H9 (cell line): ENCODE data around the gene ATXN7. TPM values are rescaled to one million over a fixed set of nuclear protein-coding genes. Genes with fewer than 3 reads are reported as not detected.

ENCODE experiments used
- DNase-seq: peaks from one replicate; pipeline ENCODE4 v3.0.0-alpha.2; 2017
- H2AFZ ChIP-seq: one replicate; pipeline ENCODE4 v1.6.1; 2013; ENCODE audit warnings: mild to moderate bottlenecking, low read length, control low read depth, moderate library complexity
- H2AK5ac ChIP-seq: 2 replicates; pipeline ENCODE4 v1.6.1; 2013; ENCODE audit warnings: low read length, control low read depth, mixed read lengths; ENCODE audit not compliant: insufficient read length
- H2BK120ac ChIP-seq: one replicate; pipeline ENCODE4 v1.6.1; 2013; ENCODE audit warnings: low read depth, mild to moderate bottlenecking, low read length, control low read depth, inconsistent platforms; ENCODE audit not compliant: poor library complexity, severe bottlenecking
- H2BK12ac ChIP-seq: 2 replicates; pipeline ENCODE4 v1.6.1; 2013; ENCODE audit warnings: low read length, control low read depth, mixed read lengths, low read depth; ENCODE audit not compliant: insufficient read length
- H2BK15ac ChIP-seq: 2 replicates; pipeline ENCODE4 v1.6.1; 2013; ENCODE audit warnings: low read depth, low read length, control low read depth
- H2BK20ac ChIP-seq: one replicate; pipeline ENCODE4 v1.6.1; 2013; ENCODE audit warnings: low read depth, mild to moderate bottlenecking, low read length, control low read depth, inconsistent platforms; ENCODE audit not compliant: poor library complexity, severe bottlenecking
- H2BK5ac ChIP-seq: 2 replicates; pipeline ENCODE4 v1.6.1; 2013; ENCODE audit warnings: low read length, control low read depth, mixed read lengths; ENCODE audit not compliant: insufficient read length
- H3K14ac ChIP-seq: 2 replicates; pipeline ENCODE4 v1.6.1; 2013; ENCODE audit warnings: low read length, control low read depth; ENCODE audit not compliant: insufficient read depth
- H3K18ac ChIP-seq: 2 replicates; pipeline ENCODE4 v1.6.1; 2013; ENCODE audit warnings: low read depth, mild to moderate bottlenecking, mixed read lengths, low read length, control low read depth; ENCODE audit not compliant: insufficient read length
- H3K23ac ChIP-seq: 2 replicates; pipeline ENCODE4 v1.6.1; 2013; ENCODE audit warnings: low read length, control low read depth, mixed read lengths, low read depth; ENCODE audit not compliant: insufficient read length
- H3K23me2 ChIP-seq: 2 replicates; pipeline ENCODE4 v1.6.1; 2013; ENCODE audit warnings: low read depth, mild to moderate bottlenecking, mixed read lengths, low read length, control low read depth; ENCODE audit not compliant: insufficient read length, poor library complexity, severe bottlenecking
- H3K27ac ChIP-seq: 2 replicates; pipeline ENCODE4 v1.5.1; 2013; ENCODE audit warnings: low read length, control low read depth, mixed read lengths, low read depth; ENCODE audit not compliant: insufficient read length
- H3K27me3 ChIP-seq: 2 replicates; pipeline ENCODE4 v1.6.1; 2013; ENCODE audit warnings: low read length, control low read depth, inconsistent platforms; ENCODE audit not compliant: insufficient read depth
- H3K4ac ChIP-seq: 2 replicates; pipeline ENCODE4 v1.6.1; 2013; ENCODE audit warnings: low read depth, mild to moderate bottlenecking, control low read depth, inconsistent platforms, low read length, moderate library complexity
- H3K4me1 ChIP-seq: 2 replicates; pipeline ENCODE4 v1.6.1; 2013; ENCODE audit warnings: low read length, control low read depth, inconsistent platforms; ENCODE audit not compliant: insufficient read depth
- H3K4me2 ChIP-seq: 2 replicates; pipeline ENCODE4 v1.6.1; 2013; ENCODE audit warnings: low read length, control low read depth, mixed read lengths; ENCODE audit not compliant: insufficient read length, insufficient read depth
- H3K56ac ChIP-seq: 2 replicates; pipeline ENCODE4 v1.6.1; 2013; ENCODE audit warnings: low read depth, mild to moderate bottlenecking, mixed read lengths, low read length, control low read depth; ENCODE audit not compliant: insufficient read length
- H3K79me1 ChIP-seq: 2 replicates; pipeline ENCODE4 v1.6.1; 2013; ENCODE audit warnings: low read depth, mild to moderate bottlenecking, moderate library complexity, low read length, control low read depth, inconsistent platforms; ENCODE audit not compliant: insufficient read depth, poor library complexity, severe bottlenecking
- H3K79me2 ChIP-seq: 2 replicates; pipeline ENCODE4 v1.6.1; 2013; ENCODE audit warnings: low read length, control low read depth, inconsistent platforms; ENCODE audit not compliant: insufficient read depth
- H3K9ac ChIP-seq: 2 replicates; pipeline ENCODE4 v1.6.1; 2013; ENCODE audit warnings: low read length, control low read depth, mixed read lengths; ENCODE audit not compliant: insufficient read length; ENCODE audit errors: extremely low read depth
- H3K9me3 ChIP-seq: one replicate; pipeline ENCODE4 v1.6.1; 2013; ENCODE audit warnings: low read depth, low read length, inconsistent platforms; ENCODE audit not compliant: control insufficient read depth
- H3T11ph ChIP-seq: one replicate; pipeline ENCODE4 v1.6.1; 2013; ENCODE audit warnings: mild to moderate bottlenecking, low read length, control low read depth, inconsistent platforms
- H4K20me1 ChIP-seq: one replicate; pipeline ENCODE4 v1.6.1; 2013; ENCODE audit not compliant: control insufficient read depth, insufficient read length, insufficient read depth
- H4K5ac ChIP-seq: 2 replicates; pipeline ENCODE4 v1.6.1; 2013; ENCODE audit warnings: low read depth, mild to moderate bottlenecking, mixed read lengths, low read length, control low read depth; ENCODE audit not compliant: insufficient read length
- H4K8ac ChIP-seq: replicated peaks from 2 replicates; pipeline ENCODE4 v1.6.1; 2013; ENCODE audit warnings: low read length, control low read depth, mixed read lengths, low read depth; ENCODE audit not compliant: insufficient read length
- H4K91ac ChIP-seq: 2 replicates; pipeline ENCODE4 v1.6.1; 2013; ENCODE audit warnings: low read depth, mild to moderate bottlenecking, moderate library complexity, mixed read lengths, low read length, control low read depth; ENCODE audit not compliant: insufficient read length
- H3K27ac Mint-ChIP-seq, 3 experiments: 2 replicates in 2 of 3; 3 replicates in 1 of 3; pipeline ENCODE4 v1.8.0; 2020 to 2021; ENCODE audit warnings: mixed read lengths in 3 of 3, mild to moderate bottlenecking in 1 of 3, moderate library complexity in 1 of 3
- H3K27me3 Mint-ChIP-seq: 2 replicates; pipeline ENCODE4 v1.8.0; 2021; ENCODE audit warnings: low read depth, mild to moderate bottlenecking, moderate library complexity, mixed read lengths
- H3K36me3 Mint-ChIP-seq, 3 experiments: 2 replicates in 2 of 3; 3 replicates in 1 of 3; pipeline ENCODE4 v1.8.0; 2020 to 2021; ENCODE audit warnings: low read depth in 3 of 3, mixed read lengths in 3 of 3; ENCODE audit not compliant: insufficient read depth in 1 of 3
- H3K4me1 Mint-ChIP-seq, 2 experiments: 2 replicates each; pipeline ENCODE4 v1.8.0; 2020; ENCODE audit warnings: mixed read lengths in 2 of 2
- H3K4me3 Mint-ChIP-seq, 2 experiments: 2 replicates in 1 of 2; 3 replicates in 1 of 2; pipeline ENCODE4 v1.8.0; 2020 to 2021; ENCODE audit warnings: mild to moderate bottlenecking in 2 of 2, mixed read lengths in 2 of 2, moderate library complexity in 1 of 2
- H3K9me3 Mint-ChIP-seq, 2 experiments: 2 replicates in 1 of 2; 3 replicates in 1 of 2; pipeline ENCODE4 v1.8.0; 2020; ENCODE audit warnings: mild to moderate bottlenecking in 2 of 2, mixed read lengths in 2 of 2, moderate library complexity in 1 of 2
- CTCF ChIP-seq: fragments of 200-600 bp; sonication (generic); conservative IDR thresholded peaks from 3 replicates; pipeline ENCODE4 v1.8.0; 2021; ENCODE audit warnings: antibody characterized with exemption, mild to moderate bottlenecking
- WGBS: extraction: QIAGEN DNeasy Blood & Tissue Kit; methylation state at CpG from one replicate; pipeline ENCODE4 v1.1.7; 2013; ENCODE audit warnings: missing lambda C conversion rate, low lambda C conversion rate, mixed read lengths; ENCODE audit not compliant: insufficient read length; ENCODE audit errors: extremely low coverage; 5-methylcytosine and 5-hydroxymethylcytosine counted together
- total RNA-seq: library from RNA; stranded (reverse); gene quantifications from 2 replicates; pipeline ENCODE4 v1.2.1, GENCODE V29; 2021

Gene ATXN7
- total RNA-seq, 1 experiment from 2014 or later = 21.5 TPM

GRCh38 chr3:63876260-63876659 lies 12.6 kb downstream of the ATXN7 start:
- H3K79me2 ChIP-seq = peaks cover 1% of the 10 kb centered on the region; the same call in 1 of the 2 replicates
- no peaks in the 10 kb centered on the region for H4K20me1 ChIP-seq
- H3T11ph ChIP-seq = no peak overlapping the region

More at GRCh38 chr3:63876260-63876659, 12.6 kb downstream of the ATXN7 start:
- Histone ChIP-seq H3K23me2 (no peaks in the 10 kb centered on the region), H3K4me2 (no peak overlapping the region), H3K4ac (no peak overlapping the region), H3K14ac (no peak overlapping the region), H2AFZ (no peak overlapping the region), H4K5ac (no peak overlapping the region), H3K9me3 (no peaks in the 10 kb centered on the region), H3K79me1 (peaks cover 4% of the 10 kb centered on the region), H3K4me1 (peaks cover 12% of the 10 kb centered on the region), H2BK120ac (no peak overlapping the region), H2BK20ac (no peak overlapping the region), H2BK5ac (no peak overlapping the region), H3K18ac (no peak overlapping the region), H3K23ac (no peak overlapping the region), H3K27ac (no peak overlapping the region), H3K56ac (no peak overlapping the region), H2AK5ac (no peak overlapping the region), H4K91ac (no peak overlapping the region), H4K8ac (no peak overlapping the region), H3K9ac (no peak overlapping the region), H2BK15ac (no peak overlapping the region), H3K27me3 (no peaks in the 10 kb centered on the region), H2BK12ac (no peak overlapping the region)
- WGBS = no CpG with 5 or more reads among the region's 3 CpGs
- Mint-ChIP-seq H3K36me3 (no peaks in the 10 kb centered on the region), H3K9me3 (no peaks in the 10 kb centered on the region), H3K27me3 (no peaks in the 10 kb centered on the region), H3K4me1 (peaks cover 26 to 38% of the 10 kb centered on the region in 2 experiments), H3K4me3 (no peak overlapping the region), H3K27ac (no peak overlapping the region)
- no peak for TF ChIP-seq CTCF
- DNase-seq = no peak
